Fibroblast of lung (primary cell): ENCODE data around the gene RPL28.

Source experiments
- EZH2 ChIP-seq: IDR thresholded peaks from 2 replicates; pipeline ENCODE4 v1.5.1; 2012; ENCODE audit warnings: low read length, control low read depth, mild to moderate bottlenecking; ENCODE audit errors: missing control alignments
- TF ChIP-seq, protein P1 (sequence below), 2 donors: IDR thresholded peaks in 1 of 2; conservative IDR thresholded peaks in 1 of 2; 1 replicate in 1 of 2; 2 replicates in 1 of 2; pipeline ENCODE4 v1.5.1; 2011 to 2012; ENCODE audit warnings: low read length in 2 of 2, control low read depth in 1 of 2, inconsistent platforms in 1 of 2, low read depth in 1 of 2, mild to moderate bottlenecking in 1 of 2

DNA sequence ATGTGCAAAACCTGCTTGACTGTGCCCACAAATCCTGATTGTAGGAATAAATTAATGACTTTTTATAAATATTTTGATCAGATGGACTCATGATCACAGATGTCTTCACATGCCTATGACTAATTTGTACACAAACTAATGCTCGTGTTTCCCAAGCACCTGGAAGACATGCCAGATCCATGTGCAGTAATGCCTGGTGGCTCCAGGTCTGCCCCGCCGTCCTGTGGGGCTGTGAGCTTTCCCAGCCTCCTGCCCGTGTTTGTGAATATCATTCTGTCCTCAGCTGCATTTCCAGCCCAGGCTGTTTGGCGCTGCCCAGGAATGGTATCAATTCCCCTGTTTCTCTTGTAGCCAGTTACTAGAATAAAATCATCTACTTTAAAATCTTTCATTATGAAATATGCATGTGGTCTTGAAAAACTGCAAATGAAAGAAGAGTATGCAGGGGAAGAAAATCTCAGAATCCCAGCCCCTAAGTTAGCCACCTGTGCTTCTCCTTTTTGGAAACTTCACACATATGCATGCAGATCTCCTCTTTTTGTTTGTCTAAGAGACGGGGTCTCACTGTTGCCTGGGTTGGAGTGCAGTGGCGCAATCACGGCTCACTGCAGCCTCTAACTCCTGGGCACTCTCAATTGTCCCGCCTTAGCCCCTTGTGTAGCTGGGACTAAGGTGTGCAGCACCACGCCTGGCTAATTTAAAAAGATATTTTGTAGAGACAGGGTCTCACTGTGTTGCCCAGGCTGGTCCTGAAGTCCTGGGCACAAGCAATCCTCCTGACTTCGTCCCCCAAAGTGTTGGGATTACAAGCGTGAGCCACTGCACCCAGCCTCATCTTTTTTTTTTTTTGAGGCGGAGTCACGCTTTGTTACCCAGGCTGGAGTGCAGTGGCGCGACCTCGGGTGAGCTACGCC lies 6.2 kb downstream of the RPL28 start:
- TF ChIP-seq, protein P1, sequence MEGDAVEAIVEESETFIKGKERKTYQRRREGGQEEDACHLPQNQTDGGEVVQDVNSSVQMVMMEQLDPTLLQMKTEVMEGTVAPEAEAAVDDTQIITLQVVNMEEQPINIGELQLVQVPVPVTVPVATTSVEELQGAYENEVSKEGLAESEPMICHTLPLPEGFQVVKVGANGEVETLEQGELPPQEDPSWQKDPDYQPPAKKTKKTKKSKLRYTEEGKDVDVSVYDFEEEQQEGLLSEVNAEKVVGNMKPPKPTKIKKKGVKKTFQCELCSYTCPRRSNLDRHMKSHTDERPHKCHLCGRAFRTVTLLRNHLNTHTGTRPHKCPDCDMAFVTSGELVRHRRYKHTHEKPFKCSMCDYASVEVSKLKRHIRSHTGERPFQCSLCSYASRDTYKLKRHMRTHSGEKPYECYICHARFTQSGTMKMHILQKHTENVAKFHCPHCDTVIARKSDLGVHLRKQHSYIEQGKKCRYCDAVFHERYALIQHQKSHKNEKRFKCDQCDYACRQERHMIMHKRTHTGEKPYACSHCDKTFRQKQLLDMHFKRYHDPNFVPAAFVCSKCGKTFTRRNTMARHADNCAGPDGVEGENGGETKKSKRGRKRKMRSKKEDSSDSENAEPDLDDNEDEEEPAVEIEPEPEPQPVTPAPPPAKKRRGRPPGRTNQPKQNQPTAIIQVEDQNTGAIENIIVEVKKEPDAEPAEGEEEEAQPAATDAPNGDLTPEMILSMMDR (conservative IDR thresholded peaks at IDR 0.05 in 1 of 2, IDR thresholded peaks at IDR 0.05 in 1 of 2; ENCODE audit: low read depth in 1 of 2, low read length in 2 of 2): no peak
- no peak for TF ChIP-seq EZH2
